KOPT-K1 (cell line): ENCODE results near the gene LGALS7.
"Not testable (repeated sequence)": the region's sequence is repeated elsewhere in the genome, so short reads cannot be mapped to it uniquely, and the experiment has no call there.

ENCODE experiments used
- H3K27ac ChIP-seq: fragments of 200-600 bp; sonication (generic); 2 replicates; pipeline ENCODE4 v1.5.1; 2016; ENCODE audit warnings: antibody characterized with exemption, mild to moderate bottlenecking, low read depth, low read length; ENCODE audit not compliant: poor library complexity, severe bottlenecking
- H3K36me3 ChIP-seq: fragments of 200-600 bp; sonication (generic); 2 replicates; pipeline ENCODE4 v1.5.1; 2017; ENCODE audit warnings: antibody characterized with exemption, mild to moderate bottlenecking, low read length, moderate library complexity; ENCODE audit not compliant: insufficient read depth
- H3K9me3 ChIP-seq: fragments of 200-600 bp; sonication (generic); 2 replicates; pipeline ENCODE4 v1.5.1; 2017; ENCODE audit warnings: antibody characterized with exemption, low read length, mild to moderate bottlenecking; ENCODE audit not compliant: insufficient read depth, poor library complexity, severe bottlenecking

The LGALS7 gene

DNA sequence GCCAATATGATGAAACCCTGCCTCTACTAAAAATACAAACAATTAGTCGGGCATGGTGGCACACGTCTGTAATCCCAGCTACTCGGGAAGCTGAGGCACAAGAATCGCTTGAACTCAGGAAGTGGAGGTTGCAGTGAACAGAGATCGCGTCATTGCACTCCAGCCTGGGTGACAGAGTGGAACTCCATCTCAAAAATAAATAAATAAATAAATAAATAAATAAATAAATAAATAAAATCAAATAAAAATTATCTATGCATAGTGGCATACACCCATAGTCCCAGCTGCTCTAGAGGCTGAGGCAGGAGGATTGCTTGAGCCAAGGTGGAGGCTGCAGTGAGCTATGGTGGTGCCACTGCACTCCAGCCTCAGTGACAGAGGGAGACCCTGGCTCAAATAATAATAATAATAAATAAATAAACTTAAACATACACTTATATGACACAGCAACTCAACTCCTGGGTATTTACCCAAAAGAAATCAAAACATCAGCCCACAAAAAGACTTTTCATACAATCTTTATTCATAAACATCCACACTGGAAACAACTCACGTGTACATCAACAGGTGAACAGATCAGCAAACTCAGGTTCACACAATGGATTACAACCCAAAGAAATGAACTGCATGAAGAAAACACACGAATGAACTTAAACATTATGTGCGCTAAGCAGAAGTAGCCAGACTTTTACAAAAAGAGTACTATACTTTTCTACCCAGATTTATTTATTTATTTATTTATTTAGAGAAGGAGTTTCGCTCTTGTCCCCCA lies 6.9 kb downstream of the LGALS7 start:
- H3K36me3 ChIP-seq, result no peaks in the 10 kb centered on the region
- no peaks in the 10 kb centered on the region for H3K9me3 ChIP-seq
- no peak overlapping the region for H3K27ac ChIP-seq

DNA sequence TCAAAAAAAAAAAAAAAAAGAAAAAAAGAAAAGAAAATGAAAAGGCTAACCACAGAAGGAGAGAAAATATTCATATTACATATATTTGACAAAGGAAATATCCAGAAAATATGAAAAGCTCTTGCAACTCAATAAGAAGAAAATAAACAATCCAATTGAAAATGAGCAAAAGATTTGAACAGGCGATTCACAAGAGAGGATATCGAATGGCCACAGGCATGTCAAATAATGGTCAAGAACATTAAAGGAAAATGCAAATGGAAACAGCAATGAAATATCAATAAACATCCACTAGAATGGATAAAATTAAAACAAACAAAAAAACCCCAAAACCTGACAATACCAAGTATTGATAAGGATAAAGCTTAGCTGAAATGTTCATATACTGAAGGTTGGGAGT lies 8.1 kb downstream of the LGALS7 start:
- Histone ChIP-seq H3K9me3 (no peaks in the 10 kb centered on the region), H3K36me3 (no peaks in the 10 kb centered on the region), H3K27ac (no peak overlapping the region)

DNA sequence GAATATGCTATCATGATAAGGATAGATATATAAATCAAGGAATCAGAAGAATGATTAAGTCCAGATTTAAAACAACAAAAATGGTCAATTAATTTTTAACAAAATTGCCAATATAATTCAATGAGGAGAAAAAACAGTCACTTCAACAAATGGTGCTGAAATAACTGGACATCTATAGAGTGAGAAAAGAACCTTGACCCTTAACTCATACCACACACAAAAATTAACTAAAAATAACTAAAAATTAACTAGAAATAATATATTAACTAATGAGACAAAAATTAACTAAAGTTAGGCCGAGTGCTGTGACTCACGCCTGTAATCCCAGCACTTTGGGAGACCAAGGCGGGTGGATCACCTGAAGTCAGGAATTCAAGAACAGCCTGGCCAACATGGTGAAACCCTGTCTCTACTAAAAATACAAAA lies 9.5 kb downstream of the LGALS7 start:
- no peaks in the 10 kb centered on the region for H3K9me3 ChIP-seq
- no peaks in the 10 kb centered on the region for H3K36me3 ChIP-seq
- H3K27ac ChIP-seq, result no peak overlapping the region

DNA sequence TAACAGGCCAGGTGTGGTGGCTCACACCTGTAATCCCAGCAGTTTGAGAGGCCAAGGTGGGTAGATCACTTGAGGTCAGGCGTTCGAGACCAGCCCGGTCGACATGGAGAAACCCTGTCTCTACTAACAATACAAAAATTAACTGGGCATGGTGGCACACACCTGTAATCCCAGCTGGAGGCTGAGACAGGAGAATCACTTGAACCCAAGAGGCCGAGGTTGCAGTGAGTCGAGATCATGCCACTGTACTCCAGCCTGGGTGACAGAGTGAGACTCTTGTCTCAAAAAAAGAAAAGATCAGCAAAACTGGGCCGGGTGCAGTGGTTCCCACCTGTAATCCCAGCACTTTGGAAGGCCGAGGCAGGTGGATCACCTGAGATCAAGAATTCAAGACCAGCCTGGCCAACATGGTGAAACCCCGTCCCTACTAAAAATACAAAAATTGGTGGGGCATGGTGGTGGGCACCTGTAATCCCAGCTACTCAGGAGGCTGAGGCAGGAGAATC lies 11.4 kb downstream of the LGALS7 start:
- not testable (repeated sequence) for H3K27ac ChIP-seq, H3K9me3 ChIP-seq, H3K36me3 ChIP-seq

DNA sequence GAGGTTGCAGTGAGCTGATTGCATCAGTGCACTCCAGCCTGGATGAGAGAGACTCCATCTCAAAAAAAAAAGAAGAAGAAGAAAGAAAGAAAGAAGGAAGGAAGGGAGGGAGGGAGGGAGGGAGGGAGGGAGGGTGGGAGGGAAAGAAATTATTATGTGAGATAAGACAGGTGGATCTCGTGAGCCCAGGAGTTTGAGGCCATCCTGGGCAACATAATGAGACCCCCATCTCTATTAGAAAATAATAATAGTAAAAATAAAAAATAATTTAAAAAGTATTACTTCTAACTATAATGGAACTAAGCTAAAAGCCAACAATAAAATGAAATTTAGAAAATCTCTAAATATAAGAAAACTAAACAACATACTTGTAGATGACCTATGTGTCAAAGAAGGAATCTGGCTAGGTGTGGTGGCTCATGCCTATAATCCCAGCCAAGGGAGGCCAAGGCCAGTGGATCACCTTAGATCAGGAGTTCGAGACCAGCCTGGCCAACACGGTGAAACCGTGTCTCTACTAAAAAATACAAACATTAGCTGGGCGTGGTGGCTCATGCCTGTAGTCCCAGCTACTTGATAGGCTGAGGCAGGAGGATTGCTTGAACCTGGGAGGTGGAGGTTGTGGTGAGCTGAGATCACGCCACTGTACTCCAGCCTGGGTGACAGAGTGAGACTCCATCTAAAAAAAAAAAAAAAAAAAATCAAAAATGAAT lies 12.4 kb downstream of the LGALS7 start:
- H3K36me3 ChIP-seq, H3K9me3 ChIP-seq: not testable (repeated sequence)

DNA sequence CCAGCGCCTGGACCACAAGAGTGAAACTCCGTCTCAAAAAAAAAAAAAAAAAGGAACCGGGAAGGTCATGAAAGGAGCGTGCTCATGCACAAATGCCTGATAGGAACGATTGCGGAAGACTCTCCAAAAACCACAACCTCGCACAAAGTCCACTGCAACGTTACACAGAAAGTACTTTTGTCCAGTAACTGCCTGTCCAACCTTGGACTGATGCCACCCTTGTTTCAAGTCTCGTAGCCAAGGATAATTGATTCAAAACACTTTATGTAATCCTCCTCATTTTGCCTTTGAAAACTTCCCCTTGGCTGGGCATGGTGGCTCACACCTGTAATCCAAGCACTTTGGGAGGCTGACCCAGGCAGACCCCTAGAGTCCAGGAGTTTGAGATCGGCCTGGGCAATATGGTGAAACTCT lies 13.7 kb downstream of the LGALS7 start:
- Histone ChIP-seq H3K9me3 (no peaks in the 10 kb centered on the region), H3K36me3 (no peaks in the 10 kb centered on the region), H3K27ac (no peak overlapping the region)

More for the DNA sequence above, 12.4 kb downstream of the LGALS7 start:
- H3K27ac ChIP-seq, result not testable (repeated sequence)

DNA sequence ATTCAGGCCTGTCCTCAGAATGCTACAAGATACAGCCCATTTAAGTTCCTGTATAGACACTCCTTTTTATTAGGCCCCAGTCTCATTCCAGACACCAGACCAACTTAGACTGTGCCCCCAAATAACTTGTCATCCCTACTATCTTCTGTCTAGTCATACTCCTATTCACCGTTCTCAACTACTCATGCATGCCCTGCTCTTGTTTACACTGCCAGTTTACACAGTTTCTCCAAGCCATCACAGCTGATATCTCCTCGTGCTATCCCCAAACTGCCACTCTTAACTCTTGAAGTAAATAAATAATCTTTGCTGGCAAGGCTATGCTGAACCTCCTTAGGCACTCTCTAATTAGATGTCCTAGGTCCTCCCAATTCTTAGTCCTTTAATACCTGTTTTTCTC lies 19.1 kb downstream of the LGALS7 start:
- not testable (repeated sequence) for H3K36me3 ChIP-seq, H3K27ac ChIP-seq, H3K9me3 ChIP-seq

DNA sequence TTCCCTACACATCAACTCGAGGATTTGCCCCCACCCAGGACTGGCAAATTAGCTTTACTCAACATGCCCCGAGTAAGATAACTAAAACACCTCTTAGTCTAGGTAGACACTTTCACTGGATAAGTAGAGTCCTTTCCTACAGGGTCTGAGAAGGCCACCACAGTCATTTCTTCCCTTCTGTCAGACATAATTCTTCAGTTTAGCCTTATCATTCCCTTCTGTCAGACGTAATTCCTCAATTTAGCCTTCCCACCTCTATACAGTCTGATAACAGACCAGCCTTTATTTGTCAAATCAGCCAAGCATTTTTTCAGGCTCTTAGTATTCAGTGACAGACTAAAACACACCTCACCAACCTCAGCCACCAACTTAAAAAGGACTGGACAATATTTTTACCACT lies 19.5 kb downstream of the LGALS7 start:
- not testable (repeated sequence) for H3K27ac ChIP-seq, H3K9me3 ChIP-seq, H3K36me3 ChIP-seq

DNA sequence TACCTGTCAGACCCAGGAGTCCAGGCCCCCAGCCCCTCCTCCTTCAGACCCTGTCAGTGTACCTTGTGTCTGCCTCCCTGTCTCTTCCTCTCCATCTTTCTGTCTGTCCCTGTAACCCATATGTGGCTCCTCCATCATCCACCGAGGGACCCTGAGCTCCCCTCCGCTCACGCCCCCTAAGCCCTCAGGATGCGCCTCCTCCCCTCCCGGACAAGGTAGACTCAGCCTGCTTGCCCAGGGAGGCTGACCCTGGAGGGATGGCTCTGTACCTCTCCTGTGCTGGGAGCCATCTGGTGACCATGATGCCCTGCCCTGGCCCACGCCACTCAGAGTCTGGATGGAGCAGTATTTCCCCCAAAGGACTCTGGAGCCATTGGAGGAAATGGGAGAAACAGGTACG lies 28.0 kb downstream of the LGALS7 start:
- Histone ChIP-seq H3K36me3 (no peaks in the 10 kb centered on the region), H3K27ac (no peak overlapping the region), H3K9me3 (no peaks in the 10 kb centered on the region)

DNA sequence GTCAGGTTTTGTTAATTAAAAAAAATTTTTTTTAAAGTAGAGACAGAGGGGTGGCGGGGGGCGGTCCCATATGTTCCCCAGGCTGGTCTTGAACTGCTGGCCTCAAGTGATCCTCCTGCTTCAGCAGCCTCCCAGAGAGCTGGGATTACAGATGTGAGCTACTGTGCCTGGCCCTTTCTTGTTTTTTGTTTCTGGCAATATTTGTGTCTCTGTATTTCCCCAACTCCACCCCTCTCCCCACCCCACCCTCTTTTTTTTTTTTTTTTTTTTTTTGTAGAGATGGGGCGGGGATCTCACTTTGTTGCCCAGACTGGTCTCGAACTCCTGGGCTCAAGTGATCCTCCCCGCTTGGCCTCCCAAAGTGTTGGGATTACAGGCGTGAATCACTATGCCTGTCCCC lies 28.4 kb downstream of the LGALS7 start:
- Histone ChIP-seq H3K9me3 (no peaks in the 10 kb centered on the region), H3K36me3 (no peaks in the 10 kb centered on the region), H3K27ac (no peak overlapping the region)

DNA sequence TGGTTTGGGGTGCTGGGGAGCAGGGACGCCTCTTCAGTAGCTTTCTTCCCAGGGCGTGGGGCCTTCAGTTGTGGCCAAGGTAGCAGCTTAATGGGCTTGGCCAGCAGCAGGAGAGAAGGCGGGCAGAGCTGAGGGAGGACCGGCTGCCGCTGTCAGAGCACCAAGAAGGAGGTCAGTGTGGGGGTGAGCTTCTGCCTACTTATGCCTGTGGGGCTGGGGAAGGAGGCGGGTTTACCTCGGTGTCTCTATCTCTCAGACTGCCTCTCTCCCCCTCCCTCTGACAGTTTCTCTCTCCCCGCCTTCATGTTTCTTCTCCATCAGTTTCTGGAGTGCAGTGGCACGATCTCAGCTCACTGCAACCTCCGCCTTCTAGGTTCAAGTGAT lies 29.0 kb downstream of the LGALS7 start, which contains the start of gene CAPN12:
Gene CAPN12, minus strand, starts transcription at position 177 of the 384 bp plus-strand sequence. CDS start 309 bp downstream, outside the sequence.
- H3K36me3 ChIP-seq, result no peaks in the 10 kb centered on the region
- H3K27ac ChIP-seq, result no peak within 1 kb of the TSS
- H3K9me3 ChIP-seq, result no peaks in the 10 kb centered on the region

DNA sequence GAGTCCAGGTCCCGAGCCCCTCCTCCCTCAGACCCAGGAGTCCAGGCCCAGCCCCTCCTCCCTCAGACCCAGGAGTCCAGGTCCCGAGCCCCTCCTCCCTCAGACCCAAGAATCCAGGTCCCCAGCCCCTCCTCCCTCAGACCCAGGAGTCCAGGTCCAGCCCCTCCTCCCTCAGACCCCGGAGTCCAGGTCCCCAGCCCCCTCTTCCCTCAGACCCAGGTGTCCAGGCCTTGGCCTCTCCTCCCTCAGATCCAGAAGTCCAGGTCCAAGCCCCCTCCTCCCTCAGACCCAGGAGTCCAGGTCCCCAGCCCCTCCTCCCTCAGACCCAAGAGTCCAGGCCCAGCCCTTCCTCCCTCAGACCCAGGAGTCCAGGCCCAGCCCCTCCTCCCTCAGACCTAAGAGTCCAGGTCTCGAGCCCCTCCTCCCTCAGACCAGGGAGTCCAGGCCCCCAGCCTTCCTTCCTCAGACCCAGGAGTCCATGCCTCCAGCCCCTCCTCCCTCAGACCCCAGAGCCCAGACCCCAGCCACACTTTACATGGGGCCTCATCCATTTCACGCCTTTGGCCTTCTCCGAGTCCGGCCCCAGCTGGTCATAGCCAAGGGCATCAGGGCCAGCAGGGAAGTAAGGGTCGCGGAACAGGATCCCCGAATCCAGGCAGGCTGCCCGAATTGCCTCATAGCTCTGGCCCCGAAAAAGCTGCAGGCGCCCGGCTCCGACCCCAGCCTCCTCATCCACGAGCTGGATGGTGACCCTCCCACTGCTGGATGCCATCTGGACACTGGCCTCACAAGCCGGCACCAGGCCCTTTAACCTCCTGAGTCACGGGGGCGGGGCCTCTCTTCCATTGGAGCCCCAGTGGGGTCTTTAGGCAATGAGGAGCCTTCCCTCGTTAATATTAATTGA lies 29.7 kb downstream of the LGALS7 start:
- no peak overlapping the region for H3K27ac ChIP-seq
- no peaks in the 10 kb centered on the region for H3K36me3 ChIP-seq
- H3K9me3 ChIP-seq, result no peaks in the 10 kb centered on the region

DNA sequence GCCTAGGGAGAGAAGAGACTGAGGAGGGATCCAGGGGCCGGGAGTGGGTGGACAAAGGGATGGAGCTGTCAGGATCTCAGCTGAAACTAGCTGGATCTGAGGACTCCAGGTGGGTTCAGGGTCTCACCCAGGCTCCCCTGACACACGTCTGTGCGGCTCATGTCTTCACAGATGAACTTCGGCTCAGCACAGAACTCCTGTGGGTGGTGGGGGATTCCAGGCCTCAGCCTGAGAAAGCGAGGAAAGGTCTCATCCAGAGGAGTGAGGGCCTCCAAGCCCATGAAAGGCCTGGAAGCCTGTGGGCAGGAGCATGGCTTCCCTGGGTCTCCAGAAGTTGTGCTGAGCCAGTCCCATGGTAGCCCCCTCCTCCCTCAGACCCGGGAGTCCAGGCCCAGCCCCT lies 30.4 kb downstream of the LGALS7 start:
- Histone ChIP-seq H3K27ac (no peak overlapping the region), H3K36me3 (no peaks in the 10 kb centered on the region), H3K9me3 (no peaks in the 10 kb centered on the region)

DNA sequence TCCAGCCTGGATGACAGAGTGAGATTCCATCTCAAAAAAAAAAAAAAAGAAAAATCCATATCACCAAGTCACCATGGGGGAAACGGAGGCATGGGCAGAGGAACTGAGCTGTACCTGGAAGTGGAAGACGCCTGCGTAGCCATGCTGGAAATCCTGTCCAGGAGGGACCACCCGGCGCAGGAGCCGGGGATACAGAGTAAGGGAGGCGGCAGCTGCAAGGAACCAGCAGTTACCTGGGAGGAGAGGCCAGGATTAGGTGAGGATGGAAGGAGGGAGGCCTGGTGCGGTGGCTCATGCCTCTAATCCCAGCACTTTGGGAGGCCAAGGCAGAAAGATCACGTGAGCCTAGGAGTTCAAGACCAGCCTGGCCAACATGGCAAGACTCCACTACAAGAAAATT lies 31.0 kb downstream of the LGALS7 start:
- Histone ChIP-seq H3K27ac (no peak overlapping the region), H3K9me3 (no peaks in the 10 kb centered on the region), H3K36me3 (no peaks in the 10 kb centered on the region)

DNA sequence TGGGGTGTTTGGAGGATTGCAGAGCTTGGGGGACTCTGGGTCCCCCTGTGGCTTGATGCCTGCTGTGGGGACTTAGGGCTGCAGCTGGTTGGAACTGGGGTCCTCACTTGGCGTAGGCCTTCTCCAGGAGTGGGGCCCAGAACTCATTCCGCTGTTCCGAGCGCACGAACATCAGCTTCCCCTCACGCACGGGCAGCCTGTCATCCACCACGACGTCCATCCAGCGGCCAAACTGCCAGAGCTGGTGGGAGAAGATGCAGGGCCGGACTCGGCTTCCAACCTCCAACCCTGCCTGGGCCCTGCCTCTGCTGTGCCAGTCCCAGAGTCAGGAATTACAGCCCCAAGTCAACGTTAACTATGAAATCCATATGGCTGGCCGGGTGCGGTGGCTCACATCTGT lies 31.6 kb downstream of the LGALS7 start:
- no peak overlapping the region for H3K27ac ChIP-seq
- H3K36me3 ChIP-seq, result no peaks in the 10 kb centered on the region
- no peaks in the 10 kb centered on the region for H3K9me3 ChIP-seq
